Measurements from ENCODE around the gene HIPK1.
A peak's percentile ranks its signal among the peaks of the same experiment; 100 is the strongest.

HIPK1 gene

GRCh38 chr1:113928941-113929749, at the start of gene HIPK1:
HIPK1 (plus strand) TSS chr1:113929324.
- DNase-seq = peak; percentile 86

GRCh38 chr1:113879739-113880038, 49.4 kb upstream of the HIPK1 start:
- no peak for DNase-seq

- DNase-seq = no peak
Measured at GRCh38 chr1:113881661-113882060, 47.5 kb upstream of the HIPK1 start.

GRCh38 chr1:113886417-113887401, 42.4 kb upstream of the HIPK1 start:
- DNase-seq = no peak

- DNase-seq = no peak
Measured at GRCh38 chr1:113887402-113888175, 41.5 kb upstream of the HIPK1 start, which contains the start of gene BCL2L15. BCL2L15 (minus strand) TSS chr1:113887581; CDS start chr1:113887375, 206 bp downstream.

GRCh38 chr1:113890816-113891215, 38.3 kb upstream of the HIPK1 start:
- DNase-seq = no peak

GRCh38 chr1:113891631-113892220, 37.4 kb upstream of the HIPK1 start:
- no peak for DNase-seq

GRCh38 chr1:113893267-113893666, 35.9 kb upstream of the HIPK1 start:
- no peak for DNase-seq

- DNase-seq = no peak
Measured at GRCh38 chr1:113895098-113895497, 34.0 kb upstream of the HIPK1 start.

- no peak for DNase-seq
Measured at GRCh38 chr1:113895961-113896360, 33.2 kb upstream of the HIPK1 start.

GRCh38 chr1:113898241-113898814, 30.8 kb upstream of the HIPK1 start:
- DNase-seq = no peak

- no peak for DNase-seq
Measured at GRCh38 chr1:113899111-113899510, 30.0 kb upstream of the HIPK1 start.

GRCh38 chr1:113901191-113901590, 27.9 kb upstream of the HIPK1 start:
- no peak for DNase-seq

- DNase-seq = no peak
Measured at GRCh38 chr1:113903501-113904292, 25.4 kb upstream of the HIPK1 start.

- no peak for DNase-seq
Measured at GRCh38 chr1:113904293-113904673, 24.8 kb upstream of the HIPK1 start.

GRCh38 chr1:113904674-113905434, 24.3 kb upstream of the HIPK1 start, which contains the start of the genes AP4B1 and DCLRE1B:
AP4B1 (minus strand) TSS chr1:113904799; CDS start chr1:113904717, 82 bp downstream.
DCLRE1B (plus strand) TSS chr1:113905326; CDS start chr1:113905587, 261 bp downstream.
- DNase-seq = peak; percentile 100

- no peak for DNase-seq
Measured at GRCh38 chr1:113905435-113905861, 23.7 kb upstream of the HIPK1 start.

- peak; percentile 83 for DNase-seq
Measured at GRCh38 chr1:113912594-113913311, 16.4 kb upstream of the HIPK1 start.

- no peak for DNase-seq
Measured at GRCh38 chr1:113913312-113913668, 15.8 kb upstream of the HIPK1 start.

Measured in NCI-H226 (cell line).